ENCODE results near the gene DCAF6.

The DCAF6 gene

GRCh38 chr1:167943541-167943940 is 7.1 kb downstream of the DCAF6 start:
- peaks cover 2% of the 10 kb centered on the region for H3K79me1 ChIP-seq (ENCODE audit: low read depth, low read length)
- H3K9ac ChIP-seq (ENCODE audit: low read depth, low read length, poor library complexity): no peak overlapping the region
- no peak overlapping the region for H2AK5ac ChIP-seq (ENCODE audit: low read depth, low read length)
- no peak overlapping the region for H3K23ac ChIP-seq (ENCODE audit: low read depth, low read length, poor library complexity)
- no peak for DNase-seq (ENCODE audit: low spot score)
- no peak overlapping the region for H3K14ac ChIP-seq (ENCODE audit: low read length)
- 100% methylated on average over 1 to 2 of the region's 9 CpGs for WGBS, 2 donors (ENCODE audit: extremely low coverage in 2 of 2, insufficient read length in 2 of 2, insufficient replicate concordance in 1 of 2)
- no peak overlapping the region for H3K18ac ChIP-seq (ENCODE audit: low read length)
- H3K4me3 ChIP-seq (ENCODE audit: low read length in 2 of 2): no peak overlapping the region
- H3K27ac ChIP-seq (replicated peaks; ENCODE audit: low read length): no peak overlapping the region
- H2AFZ ChIP-seq (ENCODE audit: low read length): no peak overlapping the region
- H3K9me3 ChIP-seq (replicated peaks in 1 of 2; ENCODE audit: control insufficient read depth in 2 of 2, insufficient read depth in 1 of 2, low read depth in 1 of 2, low read length in 2 of 2): peaks cover 0 to 2% of the 10 kb centered on the region in 2 donors
- no peak overlapping the region for H4K91ac ChIP-seq (ENCODE audit: low read depth, low read length, poor library complexity)
- H2BK15ac ChIP-seq (ENCODE audit: low read length): no peak overlapping the region
- no peak overlapping the region for H3K4ac ChIP-seq (ENCODE audit: low read length)
- H2BK120ac ChIP-seq (ENCODE audit: low read depth, low read length): no peak overlapping the region
- H2BK12ac ChIP-seq (ENCODE audit: low read length): no peak overlapping the region
- H3K4me1 ChIP-seq (ENCODE audit: control insufficient read depth in 2 of 2, insufficient read depth in 1 of 2, low read depth in 1 of 2, low read length in 2 of 2): no peaks in the 10 kb centered on the region
- H2BK5ac ChIP-seq (ENCODE audit: low read length): no peak overlapping the region
- no peaks in the 10 kb centered on the region for H3K36me3 ChIP-seq (replicated peaks in 1 of 2; ENCODE audit: control insufficient read depth in 2 of 2, insufficient read depth in 2 of 2, low read length in 2 of 2)
- H4K8ac ChIP-seq (ENCODE audit: low read depth, low read length): no peak overlapping the region
- no peak overlapping the region for H3K4me2 ChIP-seq (ENCODE audit: insufficient read depth, low read length, poor library complexity, severe bottlenecking)
- no peaks in the 10 kb centered on the region for H3K27me3 ChIP-seq (ENCODE audit: control insufficient read depth in 3 of 3, insufficient read depth in 3 of 3, low read depth in 1 of 3, low read length in 3 of 3)

- Histone ChIP-seq H2BK12ac (ENCODE audit: low read length) (no peak overlapping the region), H3K9me3 (replicated peaks in 1 of 2; ENCODE audit: control insufficient read depth in 2 of 2, insufficient read depth in 1 of 2, low read depth in 1 of 2, low read length in 2 of 2) (peaks cover 0 to 2% of the 10 kb centered on the region in 2 donors), H3K4me1 (ENCODE audit: control insufficient read depth in 2 of 2, insufficient read depth in 1 of 2, low read depth in 1 of 2, low read length in 2 of 2) (no peaks in the 10 kb centered on the region), H3K27me3 (ENCODE audit: control insufficient read depth in 3 of 3, insufficient read depth in 3 of 3, low read depth in 1 of 3, low read length in 3 of 3) (no peaks in the 10 kb centered on the region), H3K4ac (ENCODE audit: low read length) (no peak overlapping the region), H2BK15ac (ENCODE audit: low read length) (no peak overlapping the region), H3K23ac (ENCODE audit: low read depth, low read length, poor library complexity) (no peak overlapping the region), H3K4me2 (ENCODE audit: insufficient read depth, low read length, poor library complexity, severe bottlenecking) (no peak overlapping the region), H3K4me3 (ENCODE audit: low read length in 2 of 2) (no peak overlapping the region), H3K18ac (ENCODE audit: low read length) (no peak overlapping the region), H3K14ac (ENCODE audit: low read length) (no peak overlapping the region), H3K9ac (ENCODE audit: low read depth, low read length, poor library complexity) (no peak overlapping the region), H4K8ac (ENCODE audit: low read depth, low read length) (no peak overlapping the region), H2BK120ac (ENCODE audit: low read depth, low read length) (no peak overlapping the region), H2BK5ac (ENCODE audit: low read length) (no peak overlapping the region), H3K27ac (replicated peaks; ENCODE audit: low read length) (no peak overlapping the region), H2AK5ac (ENCODE audit: low read depth, low read length) (no peak overlapping the region), H2AFZ (ENCODE audit: low read length) (no peak overlapping the region), H3K79me1 (ENCODE audit: low read depth, low read length) (no peaks in the 10 kb centered on the region), H3K36me3 (replicated peaks in 1 of 2; ENCODE audit: control insufficient read depth in 2 of 2, insufficient read depth in 2 of 2, low read length in 2 of 2) (peaks cover 0 to 3% of the 10 kb centered on the region in 2 donors), H4K91ac (ENCODE audit: low read depth, low read length, poor library complexity) (no peak overlapping the region)
- no CpG with 5 or more reads among the region's 2 CpGs for WGBS, 2 donors (ENCODE audit: extremely low coverage in 2 of 2, insufficient read length in 2 of 2, insufficient replicate concordance in 1 of 2)
- no peak for DNase-seq (ENCODE audit: low spot score)
Observed at GRCh38 chr1:167947733-167948132, 11.2 kb downstream of the DCAF6 start.

GRCh38 chr1:167949785-167950184 is 13.3 kb downstream of the DCAF6 start:
- no peak for DNase-seq (ENCODE audit: low spot score)
- Histone ChIP-seq H4K8ac (ENCODE audit: low read depth, low read length) (no peak overlapping the region), H3K4ac (ENCODE audit: low read length) (no peak overlapping the region), H3K23ac (ENCODE audit: low read depth, low read length, poor library complexity) (no peak overlapping the region), H3K14ac (ENCODE audit: low read length) (no peak overlapping the region), H3K18ac (ENCODE audit: low read length) (no peak overlapping the region), H3K27me3 (ENCODE audit: control insufficient read depth in 3 of 3, insufficient read depth in 3 of 3, low read depth in 1 of 3, low read length in 3 of 3) (no peaks in the 10 kb centered on the region), H4K91ac (ENCODE audit: low read depth, low read length, poor library complexity) (no peak overlapping the region), H3K79me1 (ENCODE audit: low read depth, low read length) (no peaks in the 10 kb centered on the region), H3K4me1 (ENCODE audit: control insufficient read depth in 2 of 2, insufficient read depth in 1 of 2, low read depth in 1 of 2, low read length in 2 of 2) (no peaks in the 10 kb centered on the region), H3K36me3 (replicated peaks in 1 of 2; ENCODE audit: control insufficient read depth in 2 of 2, insufficient read depth in 2 of 2, low read length in 2 of 2) (peaks cover 0 to 14% of the 10 kb centered on the region in 2 donors), H2BK120ac (ENCODE audit: low read depth, low read length) (no peak overlapping the region), H2BK12ac (ENCODE audit: low read length) (no peak overlapping the region), H3K27ac (replicated peaks; ENCODE audit: low read length) (no peak overlapping the region), H2AFZ (ENCODE audit: low read length) (no peak overlapping the region), H2BK5ac (ENCODE audit: low read length) (no peak overlapping the region), H3K9ac (ENCODE audit: low read depth, low read length, poor library complexity) (no peak overlapping the region), H2AK5ac (ENCODE audit: low read depth, low read length) (no peak overlapping the region), H3K4me3 (ENCODE audit: low read length in 2 of 2) (no peak overlapping the region), H3K9me3 (replicated peaks in 1 of 2; ENCODE audit: control insufficient read depth in 2 of 2, insufficient read depth in 1 of 2, low read depth in 1 of 2, low read length in 2 of 2) (peaks cover 0 to 2% of the 10 kb centered on the region in 2 donors), H2BK15ac (ENCODE audit: low read length) (no peak overlapping the region), H3K4me2 (ENCODE audit: insufficient read depth, low read length, poor library complexity, severe bottlenecking) (no peak overlapping the region)
- no CpG with 5 or more reads among the region's 3 CpGs for WGBS, 2 donors (ENCODE audit: extremely low coverage in 2 of 2, insufficient read length in 2 of 2, insufficient replicate concordance in 1 of 2)

GRCh38 chr1:167950569-167950968 is 14.1 kb downstream of the DCAF6 start:
- Histone ChIP-seq H4K8ac (ENCODE audit: low read depth, low read length) (no peak overlapping the region), H3K4me2 (ENCODE audit: insufficient read depth, low read length, poor library complexity, severe bottlenecking) (no peak overlapping the region), H3K4ac (ENCODE audit: low read length) (no peak overlapping the region), H3K27me3 (ENCODE audit: control insufficient read depth in 3 of 3, insufficient read depth in 3 of 3, low read depth in 1 of 3, low read length in 3 of 3) (no peaks in the 10 kb centered on the region), H2AK5ac (ENCODE audit: low read depth, low read length) (no peak overlapping the region), H2BK12ac (ENCODE audit: low read length) (no peak overlapping the region), H3K14ac (ENCODE audit: low read length) (no peak overlapping the region), H2BK15ac (ENCODE audit: low read length) (no peak overlapping the region), H3K23ac (ENCODE audit: low read depth, low read length, poor library complexity) (no peak overlapping the region), H3K27ac (replicated peaks; ENCODE audit: low read length) (no peak overlapping the region), H2AFZ (ENCODE audit: low read length) (no peak overlapping the region), H3K9me3 (replicated peaks in 1 of 2; ENCODE audit: control insufficient read depth in 2 of 2, insufficient read depth in 1 of 2, low read depth in 1 of 2, low read length in 2 of 2) (peaks cover 0 to 6% of the 10 kb centered on the region in 2 donors), H3K79me1 (ENCODE audit: low read depth, low read length) (no peaks in the 10 kb centered on the region), H3K4me1 (ENCODE audit: control insufficient read depth in 2 of 2, insufficient read depth in 1 of 2, low read depth in 1 of 2, low read length in 2 of 2) (no peaks in the 10 kb centered on the region), H3K4me3 (ENCODE audit: low read length in 2 of 2) (no peak overlapping the region), H3K9ac (ENCODE audit: low read depth, low read length, poor library complexity) (no peak overlapping the region), H2BK120ac (ENCODE audit: low read depth, low read length) (no peak overlapping the region), H3K36me3 (replicated peaks in 1 of 2; ENCODE audit: control insufficient read depth in 2 of 2, insufficient read depth in 2 of 2, low read length in 2 of 2) (peaks cover 0 to 15% of the 10 kb centered on the region in 2 donors), H3K18ac (ENCODE audit: low read length) (no peak overlapping the region), H4K91ac (ENCODE audit: low read depth, low read length, poor library complexity) (no peak overlapping the region), H2BK5ac (ENCODE audit: low read length) (no peak overlapping the region)
- DNase-seq (ENCODE audit: low spot score): no peak
- WGBS, 2 donors (ENCODE audit: extremely low coverage in 2 of 2, insufficient read length in 2 of 2, insufficient replicate concordance in 1 of 2): no CpG with 5 or more reads among the region's 1 CpG

Data from neuronal stem cell (in vitro differentiated cells).